ENCODE measurements around the gene AQP2.

DNA sequence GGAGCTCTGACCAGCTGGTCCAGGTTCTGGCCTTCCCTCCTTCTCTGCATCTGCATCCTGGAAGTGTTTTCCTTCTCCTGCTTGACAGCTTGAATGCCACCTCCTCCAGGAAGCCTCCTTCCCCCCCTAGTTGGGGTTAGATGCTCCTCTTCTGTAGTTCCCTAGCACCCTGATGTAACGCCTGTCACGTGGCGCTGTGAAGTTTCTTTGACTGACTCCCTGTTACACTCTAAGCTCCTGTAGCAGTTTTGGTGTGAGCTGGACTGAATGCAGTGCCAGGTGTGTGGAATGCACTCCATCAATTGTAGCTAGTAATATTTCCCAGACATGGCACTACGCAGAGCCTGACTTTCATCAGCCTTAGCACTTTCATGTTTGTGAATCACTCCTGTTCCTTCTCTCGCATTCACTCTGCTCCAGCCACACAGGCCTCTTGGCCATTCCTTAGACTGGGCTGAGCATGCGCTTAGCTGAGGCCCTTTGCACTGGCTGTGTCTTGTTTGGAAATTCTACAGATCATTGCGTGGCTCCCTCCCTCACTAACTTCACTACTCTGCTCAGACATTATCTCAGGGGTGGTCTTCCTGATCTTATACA is 44.7 kb upstream of the AQP2 start:
- TF ChIP-seq, protein P1, sequence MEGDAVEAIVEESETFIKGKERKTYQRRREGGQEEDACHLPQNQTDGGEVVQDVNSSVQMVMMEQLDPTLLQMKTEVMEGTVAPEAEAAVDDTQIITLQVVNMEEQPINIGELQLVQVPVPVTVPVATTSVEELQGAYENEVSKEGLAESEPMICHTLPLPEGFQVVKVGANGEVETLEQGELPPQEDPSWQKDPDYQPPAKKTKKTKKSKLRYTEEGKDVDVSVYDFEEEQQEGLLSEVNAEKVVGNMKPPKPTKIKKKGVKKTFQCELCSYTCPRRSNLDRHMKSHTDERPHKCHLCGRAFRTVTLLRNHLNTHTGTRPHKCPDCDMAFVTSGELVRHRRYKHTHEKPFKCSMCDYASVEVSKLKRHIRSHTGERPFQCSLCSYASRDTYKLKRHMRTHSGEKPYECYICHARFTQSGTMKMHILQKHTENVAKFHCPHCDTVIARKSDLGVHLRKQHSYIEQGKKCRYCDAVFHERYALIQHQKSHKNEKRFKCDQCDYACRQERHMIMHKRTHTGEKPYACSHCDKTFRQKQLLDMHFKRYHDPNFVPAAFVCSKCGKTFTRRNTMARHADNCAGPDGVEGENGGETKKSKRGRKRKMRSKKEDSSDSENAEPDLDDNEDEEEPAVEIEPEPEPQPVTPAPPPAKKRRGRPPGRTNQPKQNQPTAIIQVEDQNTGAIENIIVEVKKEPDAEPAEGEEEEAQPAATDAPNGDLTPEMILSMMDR (IDR thresholded peaks at IDR 0.05) = no peak
- TF ChIP-seq POLR2A (IDR thresholded peaks at IDR 0.05) (no peak), POLR2AphosphoS5 (IDR thresholded peaks at IDR 0.05) (peak in 1 of 4 donors; percentile 68), EP300 (IDR thresholded peaks at IDR 0.05) (no peak)
